GM10847 (cell line): ENCODE measurements around the gene CNDP2.

Experiments
- POLR2A ChIP-seq: IDR thresholded peaks from 2 replicates; pipeline ENCODE4 v1.6.1; 2011; ENCODE audit not compliant: insufficient read length; ENCODE audit errors: extremely low read depth

CNDP2 gene

DNA sequence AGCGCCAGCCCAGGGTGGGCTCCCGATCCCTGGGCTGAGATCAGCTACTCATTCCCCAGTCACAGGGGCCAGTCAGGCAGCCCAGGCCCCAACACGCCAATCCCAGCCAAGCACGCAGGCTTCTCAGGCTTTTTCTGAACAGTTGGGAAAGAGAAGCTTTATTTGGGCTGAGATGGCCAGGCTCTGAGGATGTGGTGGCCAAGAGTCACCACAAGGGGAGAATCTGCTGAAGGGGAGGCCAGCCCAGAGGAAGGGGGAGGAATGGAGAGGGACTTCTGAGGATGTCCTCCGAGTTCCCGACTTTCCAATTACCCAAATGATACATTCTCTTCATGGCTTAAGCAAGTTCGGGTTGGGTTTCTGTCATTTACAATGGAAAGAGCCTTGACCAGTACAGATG is 36.3 kb upstream of the CNDP2 start:
- TF ChIP-seq POLR2A, result no peak

DNA sequence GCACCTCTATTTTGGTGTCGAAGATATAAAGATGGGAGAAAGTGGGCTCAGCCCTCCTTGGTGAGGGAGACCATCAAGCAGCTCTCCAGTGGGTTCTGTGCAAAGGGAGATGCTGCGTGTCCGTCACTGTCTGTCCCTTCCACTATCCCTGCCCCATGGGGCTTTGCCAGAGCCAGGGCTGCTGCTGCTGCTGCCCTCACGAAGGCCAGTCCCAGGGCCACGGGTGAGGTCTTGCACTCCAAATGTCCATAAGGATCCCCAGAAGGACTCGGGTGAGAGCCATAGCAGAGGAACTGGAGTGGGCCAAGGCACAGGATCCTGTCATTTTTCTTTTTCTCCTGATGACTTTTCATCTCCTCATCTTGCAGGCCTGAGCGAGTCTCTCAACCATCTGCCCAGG is 35.3 kb upstream of the CNDP2 start:
- TF ChIP-seq POLR2A, result no peak

DNA sequence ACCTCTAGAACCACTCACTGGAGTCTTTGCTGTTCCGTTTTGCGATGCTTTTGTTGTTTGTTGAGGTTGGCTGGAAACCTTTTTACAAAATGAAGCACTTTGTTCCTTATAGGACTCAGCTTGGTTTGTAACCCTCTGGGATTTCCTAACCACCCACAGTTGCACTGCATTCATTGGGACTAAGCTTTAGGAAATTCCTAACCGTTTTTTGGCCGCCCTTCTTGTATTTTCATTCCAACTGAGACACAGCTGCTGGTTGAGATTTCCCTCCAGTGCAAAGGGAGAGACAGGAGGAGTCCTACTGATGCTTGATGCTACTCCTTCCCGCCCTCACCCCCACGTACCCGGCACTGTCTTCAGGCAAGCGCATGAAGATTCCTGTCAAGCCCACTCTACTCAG is 32.9 kb upstream of the CNDP2 start:
- TF ChIP-seq POLR2A, result no peak

DNA sequence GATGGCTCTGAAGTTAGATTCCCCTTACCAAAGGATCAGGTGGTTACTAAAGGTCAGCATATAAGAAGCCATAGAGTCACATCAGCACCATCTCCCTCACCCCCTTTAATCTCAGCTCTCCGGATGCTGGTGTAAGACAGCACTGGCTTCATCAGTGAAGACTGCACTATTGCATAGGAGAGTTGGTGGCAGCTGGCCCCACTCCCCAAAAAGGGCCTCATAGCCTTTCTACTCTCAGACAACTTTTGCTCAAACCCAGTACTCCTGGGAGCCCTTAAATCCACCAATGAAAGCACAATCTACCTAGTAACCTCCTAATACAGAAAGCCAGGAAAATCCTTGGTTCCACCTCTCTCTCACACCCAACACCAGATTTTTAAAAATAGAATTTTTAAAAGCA is 32.2 kb upstream of the CNDP2 start:
- TF ChIP-seq POLR2A, result no peak

DNA sequence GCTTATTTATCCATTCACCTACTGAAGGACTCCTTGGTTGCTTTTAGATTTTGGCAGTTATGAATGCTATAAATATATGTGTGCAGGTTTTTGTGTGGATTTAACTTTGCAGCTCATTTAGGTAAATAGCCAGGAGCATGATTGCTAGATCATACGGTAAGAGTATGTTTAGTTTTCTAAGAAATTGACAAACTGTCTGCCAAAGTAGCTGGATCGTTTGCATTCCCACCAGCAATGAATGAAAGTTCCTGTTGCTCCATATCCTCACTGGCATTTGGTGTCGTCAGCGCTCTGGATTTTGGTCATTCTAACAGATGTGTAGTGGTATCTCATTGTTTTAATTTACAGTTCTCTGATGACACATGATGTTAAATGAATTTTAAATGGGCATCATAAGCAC is 30.4 kb upstream of the CNDP2 start:
- TF ChIP-seq POLR2A, result no peak

DNA sequence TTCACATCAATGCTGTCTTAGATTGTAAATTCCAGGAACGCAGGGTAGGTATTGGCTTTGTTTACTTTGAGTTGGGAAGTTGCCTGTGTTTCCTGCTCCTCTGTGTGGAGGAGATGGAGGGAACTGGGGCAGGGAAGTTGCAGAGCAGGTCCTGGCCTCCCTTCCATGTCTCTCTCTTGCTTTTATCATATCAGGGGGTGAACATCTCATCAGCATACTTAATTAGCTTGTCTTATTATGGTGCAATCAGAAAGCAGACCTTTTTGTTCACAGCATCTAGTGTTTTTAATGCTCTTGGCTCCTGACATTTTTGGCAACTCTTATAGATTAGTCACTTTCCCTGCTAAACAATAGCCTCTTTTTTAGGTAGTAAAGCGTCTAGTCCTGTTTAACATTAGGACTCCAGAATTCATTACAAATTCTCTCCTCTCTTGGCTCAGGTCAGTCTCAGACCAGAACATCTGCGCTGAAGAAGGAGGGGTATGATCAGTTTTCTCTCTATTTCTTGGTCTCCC is 27.6 kb upstream of the CNDP2 start:
- TF ChIP-seq POLR2A, result no peak

DNA sequence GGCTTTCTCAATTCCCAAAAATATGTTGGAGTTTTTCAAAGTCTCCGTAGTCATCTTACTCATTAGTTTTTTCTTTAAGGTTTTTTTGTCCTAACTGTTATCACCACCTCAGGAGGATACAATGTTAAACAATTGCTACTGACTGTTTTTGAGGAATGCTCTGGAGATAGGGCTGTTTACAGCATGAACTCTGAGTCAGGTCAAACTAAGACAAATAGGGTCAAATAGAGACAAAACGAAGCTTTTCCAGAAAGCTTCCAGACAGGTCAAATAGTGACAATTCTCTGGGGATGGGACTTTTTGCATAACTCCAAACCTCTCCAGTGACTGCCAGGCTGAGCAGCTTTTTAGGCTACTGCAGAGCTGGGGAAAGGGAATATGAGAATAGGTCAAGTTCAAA is 23.9 kb upstream of the CNDP2 start:
- TF ChIP-seq POLR2A, result no peak

DNA sequence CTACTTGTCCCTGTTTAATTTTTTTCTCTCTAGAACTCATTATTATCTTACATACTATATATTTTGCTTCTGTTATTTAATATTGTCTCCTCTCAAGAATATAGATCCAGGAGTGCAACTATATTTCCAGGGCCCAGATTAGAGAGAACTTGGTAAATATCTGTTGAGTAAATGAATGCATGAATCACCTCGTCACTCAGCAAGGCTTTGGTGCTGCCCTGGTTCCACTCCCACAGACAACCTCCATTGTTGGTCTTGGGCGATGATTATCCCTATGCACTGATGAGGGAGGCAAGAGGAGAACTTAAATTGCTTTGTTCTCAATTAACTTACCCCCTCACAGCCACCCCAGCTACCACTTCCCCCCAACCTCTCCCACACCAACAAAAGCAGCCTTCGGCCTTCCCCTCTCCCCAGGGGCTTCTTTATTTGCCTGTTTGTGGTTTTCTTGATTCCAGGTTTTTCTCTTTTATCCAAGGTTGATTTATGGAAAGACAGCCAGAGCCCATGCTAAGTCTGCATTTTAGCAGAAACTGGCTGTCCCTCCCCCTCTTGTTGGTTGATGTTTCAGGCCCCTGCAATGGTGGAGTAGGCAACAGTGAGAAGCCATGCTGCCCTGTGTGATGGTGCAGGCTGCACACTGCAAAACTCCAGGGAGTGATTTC is 22.1 kb upstream of the CNDP2 start:
- no peak for TF ChIP-seq POLR2A

DNA sequence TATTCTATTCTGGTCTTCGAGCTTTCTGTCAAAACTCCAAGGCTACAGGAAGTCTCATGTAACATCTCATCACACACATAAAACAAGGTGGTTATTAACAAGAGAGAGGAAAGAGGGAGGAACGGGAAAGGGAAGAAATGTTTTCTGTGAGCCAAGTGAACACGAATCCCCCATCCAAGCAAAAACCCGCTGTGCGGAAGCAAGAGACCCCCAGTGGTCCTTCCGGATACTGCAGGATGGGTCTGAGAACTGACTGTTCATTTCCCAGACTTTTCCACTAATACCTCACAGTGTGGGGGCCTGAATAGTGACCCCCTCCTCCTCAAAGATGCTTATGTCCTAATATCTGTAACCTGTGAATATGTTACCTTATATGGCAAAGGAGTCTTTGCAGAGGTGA is 20.0 kb upstream of the CNDP2 start:
- TF ChIP-seq POLR2A, result no peak

DNA sequence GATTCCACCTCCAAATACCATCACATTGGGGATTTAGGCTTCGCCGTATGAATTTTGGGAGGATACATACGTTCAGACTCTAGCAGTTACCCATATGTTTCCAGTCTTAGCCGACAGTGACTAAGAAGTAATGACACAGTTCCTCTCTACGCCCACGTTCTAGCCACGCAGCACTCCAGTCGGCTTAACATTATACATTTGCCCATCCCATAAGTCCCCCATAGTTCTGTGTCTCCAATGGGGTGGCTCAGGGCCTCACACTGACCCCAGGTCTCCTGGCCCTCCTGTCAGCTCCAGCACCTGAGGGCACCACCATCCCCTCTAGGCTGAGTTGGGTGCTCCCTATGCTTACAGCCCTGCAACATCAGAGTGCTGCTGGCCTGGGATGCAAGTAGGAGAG is 18.4 kb upstream of the CNDP2 start:
- no peak for TF ChIP-seq POLR2A

DNA sequence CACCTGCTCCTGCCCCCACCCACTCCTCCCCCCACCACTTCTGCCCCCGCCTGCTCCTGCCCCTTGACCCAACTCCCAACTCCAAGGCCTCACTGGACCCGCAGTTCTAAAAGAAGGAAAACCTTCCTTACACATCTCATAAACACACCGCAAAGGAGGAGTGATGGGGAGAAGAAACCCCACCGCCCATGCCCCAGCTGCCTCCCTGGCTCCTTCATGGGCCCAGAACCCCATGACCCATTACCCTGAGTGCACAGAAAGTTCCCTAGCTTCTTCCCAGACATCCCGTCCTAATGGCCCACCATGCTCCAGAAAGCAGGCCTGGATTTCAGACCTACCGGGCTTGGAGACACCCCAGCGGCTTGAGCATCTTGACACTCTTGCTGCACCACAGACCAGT is 17.8 kb upstream of the CNDP2 start:
- no peak for TF ChIP-seq POLR2A

DNA sequence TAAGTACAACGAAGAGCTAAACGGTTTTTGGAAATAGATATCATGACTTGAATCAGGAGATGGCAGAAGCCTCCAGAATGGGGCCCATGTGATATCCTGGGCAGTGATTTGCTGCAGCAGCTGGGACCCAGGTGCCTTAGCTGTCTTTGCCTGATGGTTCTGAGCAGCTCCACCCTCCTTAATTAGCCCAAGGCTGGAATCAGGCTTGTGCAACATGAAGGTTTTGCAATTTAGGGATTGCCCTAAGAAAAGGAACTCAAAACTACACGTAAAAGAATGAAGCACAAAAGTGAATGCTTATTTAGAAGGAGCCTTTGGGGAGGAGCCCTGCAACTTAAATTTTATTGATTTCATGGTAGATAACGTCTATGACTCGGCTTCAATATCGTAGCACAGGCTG is 17.3 kb upstream of the CNDP2 start:
- no peak for TF ChIP-seq POLR2A

DNA sequence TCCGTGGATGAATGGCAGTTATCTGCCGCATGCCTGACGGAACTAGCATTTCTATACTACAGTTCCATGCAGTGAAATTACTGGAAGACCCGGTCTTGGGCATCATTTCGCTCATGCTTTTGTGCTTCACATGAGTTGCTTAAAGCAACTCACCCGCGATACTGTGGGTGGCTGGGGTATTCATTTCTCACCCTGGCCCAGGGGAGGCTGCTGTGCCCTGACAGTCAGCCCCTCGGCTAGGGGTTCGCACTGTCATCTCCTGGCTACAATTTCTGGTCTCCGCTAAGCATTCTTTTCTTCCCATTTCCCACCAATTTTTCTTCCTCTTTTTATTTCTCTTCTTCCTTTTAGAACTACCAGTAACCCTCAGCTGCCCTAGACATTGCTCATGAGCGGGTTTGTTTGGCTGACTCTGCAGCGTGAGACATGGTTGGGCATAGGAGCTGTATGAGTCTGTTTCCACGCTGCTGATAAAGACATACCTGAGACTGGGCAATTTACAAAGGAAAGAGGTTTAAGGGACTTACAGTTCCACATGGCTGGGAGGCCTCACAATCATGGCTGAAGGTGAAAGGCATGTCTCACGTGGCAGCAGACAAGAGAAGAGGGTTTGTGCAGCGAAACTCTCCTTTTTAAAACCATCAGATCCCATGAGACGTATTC is 16.5 kb upstream of the CNDP2 start:
- TF ChIP-seq POLR2A, result no peak

DNA sequence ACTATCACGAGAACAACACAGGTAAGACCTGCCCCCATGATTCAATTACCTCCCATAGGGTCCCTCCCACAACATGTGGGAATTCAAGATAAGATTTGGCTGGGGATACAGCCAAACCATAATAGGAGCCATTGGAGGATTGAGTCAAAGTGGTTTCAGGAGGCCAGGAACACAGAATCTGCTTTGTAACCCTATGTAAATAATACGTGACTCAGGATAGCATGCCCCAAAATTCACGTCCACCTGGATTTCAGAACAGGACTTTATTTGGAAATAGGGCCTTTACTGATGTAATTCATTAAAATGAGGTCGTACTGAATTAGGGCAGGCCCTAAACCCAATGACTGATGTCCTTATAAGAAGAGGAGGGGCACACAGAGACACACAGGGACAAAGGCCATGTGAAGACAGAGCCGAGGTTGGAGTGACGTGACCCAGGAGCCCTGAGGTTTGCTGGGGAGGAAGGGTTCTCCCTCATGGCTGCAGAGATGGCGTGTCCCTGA is 16.0 kb upstream of the CNDP2 start:
- no peak for TF ChIP-seq POLR2A

DNA sequence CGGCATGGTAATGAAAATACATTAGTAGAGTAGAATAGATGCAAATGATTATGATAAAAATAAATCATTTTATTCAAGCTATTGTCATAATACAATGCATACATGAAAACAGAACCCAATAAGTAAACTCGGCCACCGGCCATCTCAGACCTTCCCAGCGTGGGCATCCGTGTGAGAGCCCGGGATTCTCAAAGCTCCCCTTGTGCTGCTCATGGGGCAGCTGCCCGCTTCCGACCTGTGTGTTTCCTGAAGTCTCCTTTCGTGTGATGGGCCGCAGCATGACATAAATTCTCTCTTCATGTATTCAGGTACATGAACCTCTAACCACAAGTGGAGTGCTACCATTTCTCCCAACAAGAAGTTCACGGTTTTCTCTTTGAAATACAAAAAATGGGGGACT is 13.5 kb upstream of the CNDP2 start:
- no peak for TF ChIP-seq POLR2A

DNA sequence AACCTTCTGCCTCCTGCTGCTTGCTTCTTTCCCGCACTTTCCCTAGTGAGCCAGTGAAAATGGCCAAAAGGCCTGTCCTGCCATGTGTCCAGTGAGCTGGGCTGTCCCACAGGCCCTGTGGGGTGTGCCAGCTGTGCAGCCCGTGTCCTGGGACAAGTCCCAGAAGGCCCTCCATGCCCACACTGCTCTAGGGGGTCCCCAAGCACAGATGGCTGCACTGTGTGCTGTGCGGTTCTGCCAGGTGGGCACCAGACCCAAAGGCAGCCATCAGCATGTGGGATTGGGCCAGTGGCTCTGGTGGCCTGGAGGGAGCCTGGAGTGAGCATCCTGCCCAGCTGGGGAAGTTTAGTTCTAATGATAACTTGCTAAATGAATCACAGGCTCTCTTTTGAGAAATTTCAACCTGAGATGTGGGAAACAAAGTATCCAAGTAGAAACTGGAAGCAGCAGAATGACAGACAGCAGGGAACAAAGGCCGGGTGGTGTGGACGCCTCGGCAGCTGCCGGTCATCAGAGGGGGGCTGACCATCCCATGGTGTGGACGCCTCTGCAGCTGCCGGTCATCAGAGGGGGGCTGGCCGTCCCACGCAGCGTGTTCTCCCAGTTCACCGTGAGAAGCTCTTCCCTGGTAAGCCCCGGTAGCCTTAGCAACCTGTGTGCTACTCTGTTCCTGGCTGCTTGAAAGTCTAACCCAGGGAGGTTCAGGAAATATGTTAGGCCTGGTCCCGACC is 9.9 kb upstream of the CNDP2 start:
- TF ChIP-seq POLR2A, result no peak
